Endothelial cell of umbilical vein (primary cell): ENCODE results near the gene ZDHHC20. TPM values are rescaled to one million over a fixed set of nuclear protein-coding genes. Genes with fewer than 3 reads are reported as not detected.

Experiments used
- BruUV-seq: library from RNA; stranded (reverse); fragments of 400-500 nt; replicated peaks from 2 replicates; lab custom pipeline; 2021; lab: Mats Ljungman, UMichigan
- CTCF ChIA-PET: fragments of 300-600, 350-600 bp; sonication (Branson Sonifier 250); formaldehyde crosslinking; loops from one replicate; lab custom pipeline; 2021; ENCODE audit warnings: antibody characterized with exemption, inconsistent platforms; lab: Charles Lee
- POLR2A ChIA-PET: fragments of 300-600, 350-600 bp; sonication (Branson Sonifier 250); formaldehyde crosslinking; loops from one replicate; lab custom pipeline; 2021; ENCODE audit warnings: antibody characterized with exemption, inconsistent platforms; lab: Charles Lee
- DNase-seq: peaks from one replicate; pipeline ENCODE4 v3.0.0-alpha.2; 2011; ENCODE audit warnings: low read depth, low spot score
- FAIRE-seq: peaks from 2 replicates; lab custom pipeline; 2011; peaks lifted over from hg19 to GRCh38; lab: Jason Lieb, UNC
- H2AFZ ChIP-seq: 2 replicates; pipeline ENCODE4 v1.6.0; 2012; ENCODE audit warnings: low read depth, low read length, control low read depth, inconsistent platforms
- H3K27ac ChIP-seq: 2 replicates; pipeline ENCODE4 v1.5.1; 2011; ENCODE audit warnings: low read depth, mild to moderate bottlenecking, control low read depth, low read length, moderate library complexity; ENCODE audit not compliant: insufficient read depth
- H3K27me3 ChIP-seq, 2 experiments: 2 replicates each; pipeline versions ENCODE4 v1.6.0 to v1.6.1; 2011; ENCODE audit warnings: low read length in 2 of 2, mixed read lengths in 1 of 2; ENCODE audit not compliant: control insufficient read depth in 2 of 2, insufficient read depth in 2 of 2
- H3K36me3 ChIP-seq, 2 experiments: 2 replicates in 1 of 2; 3 replicates in 1 of 2; pipeline ENCODE4 v1.5.1; 2011; ENCODE audit warnings: low read length in 2 of 2, mild to moderate bottlenecking in 1 of 2, moderate library complexity in 1 of 2; ENCODE audit not compliant: control insufficient read depth in 2 of 2, insufficient read depth in 2 of 2; ENCODE audit errors: extremely low read depth in 1 of 2
- H3K4me1 ChIP-seq: 3 replicates; pipeline ENCODE4 v1.5.1; 2011; ENCODE audit warnings: mild to moderate bottlenecking, low read length; ENCODE audit not compliant: control insufficient read depth, insufficient read depth; ENCODE audit errors: extremely low read depth
- H3K4me2 ChIP-seq: 2 replicates; pipeline ENCODE4 v1.6.1; 2011; ENCODE audit warnings: low read length, control low read depth, mixed read lengths; ENCODE audit not compliant: insufficient read depth
- H3K4me3 ChIP-seq, 3 experiments: fragments of 200-600 bp in 1 of 3; sonication (generic), shearing (Covaris generic) in 1 of 3; replicated peaks in 1 of 3; 2 replicates each; pipeline ENCODE4 v1.5.1; 2011 to 2016; ENCODE audit warnings: control low read depth in 3 of 3, low read length in 3 of 3, mild to moderate bottlenecking in 2 of 3, inconsistent platforms in 1 of 3, low read depth in 1 of 3, moderate library complexity in 1 of 3; ENCODE audit not compliant: insufficient read depth in 1 of 3
- H3K79me2 ChIP-seq: 2 replicates; pipeline ENCODE4 v1.6.0; 2012; ENCODE audit warnings: low read length, inconsistent platforms; ENCODE audit not compliant: control insufficient read depth, insufficient read depth
- H3K9ac ChIP-seq: replicated peaks from 2 replicates; pipeline ENCODE3; 2011; ENCODE audit warnings: low read length, control low read depth; ENCODE audit not compliant: insufficient read depth; ENCODE audit errors: extremely low read depth
- H3K9me1 ChIP-seq: replicated peaks from 3 replicates; pipeline ENCODE4 v1.6.0; 2011; ENCODE audit warnings: mild to moderate bottlenecking, low read length; ENCODE audit not compliant: control insufficient read depth, insufficient read depth; ENCODE audit errors: extremely low read depth
- H3K9me3 ChIP-seq: replicated peaks from 2 replicates; pipeline ENCODE4 v1.5.1; 2012; ENCODE audit warnings: low read length, inconsistent platforms; ENCODE audit not compliant: control insufficient read depth, insufficient read depth
- H4K20me1 ChIP-seq: replicated peaks from 2 replicates; pipeline ENCODE3; 2011; ENCODE audit warnings: mild to moderate bottlenecking, low read length; ENCODE audit not compliant: control insufficient read depth, insufficient read depth; ENCODE audit errors: extremely low read depth
- EZH2 ChIP-seq: IDR thresholded peaks from 2 replicates; pipeline ENCODE4 v1.6.1; 2012; ENCODE audit warnings: borderline replicate concordance, low read depth, mild to moderate bottlenecking, moderate library complexity, low read length, inconsistent platforms; ENCODE audit not compliant: severe bottlenecking
- FOS ChIP-seq: IDR thresholded peaks from 2 replicates; pipeline ENCODE4 v1.6.1; 2011; ENCODE audit warnings: mild to moderate bottlenecking, low read length, moderate library complexity, borderline replicate concordance; ENCODE audit not compliant: insufficient read depth
- GATA2 ChIP-seq: IDR thresholded peaks from 2 replicates; pipeline ENCODE4 v1.7.0; 2011; ENCODE audit warnings: low read depth, mild to moderate bottlenecking, moderate library complexity, mixed read lengths, low read length; ENCODE audit not compliant: insufficient read length, insufficient read depth
- JUN ChIP-seq: IDR thresholded peaks from 2 replicates; pipeline ENCODE4 v1.6.1; 2011; ENCODE audit warnings: borderline replicate concordance, low read depth; ENCODE audit not compliant: insufficient read length, insufficient read depth
- MAX ChIP-seq: IDR thresholded peaks from 2 replicates; pipeline ENCODE4 v1.6.1; 2011; ENCODE audit not compliant: insufficient read depth, insufficient read length
- MYC ChIP-seq: IDR thresholded peaks from one replicate; pipeline ENCODE4 v1.6.1; 2011; ENCODE audit warnings: mild to moderate bottlenecking, low read depth, low read length
- POLR2A ChIP-seq: IDR thresholded peaks from 2 replicates; pipeline ENCODE4 v1.6.1; 2012; ENCODE audit warnings: low read depth, mild to moderate bottlenecking, control low read depth, low read length
- POLR2AphosphoS5 ChIP-seq: IDR thresholded peaks from 2 replicates; pipeline ENCODE4 v1.6.1; 2012; ENCODE audit warnings: low read depth, mild to moderate bottlenecking, control low read depth, low read length, moderate library complexity; ENCODE audit not compliant: insufficient read depth
- dilution Hi-C: fragments of 300-500 bp; cut with MboI; formaldehyde crosslinking; loops from one replicate; pipeline ENCODE4 v1.15.0; 2019; ENCODE audit warnings: low sequenced_read_pairs; ENCODE audit not compliant: extremely low pct_ligation_motif_present
- intact Hi-C: fragments of 100-400 bp; cut with micrococcal nuclease; formaldehyde crosslinking; loops from one replicate; pipeline ENCODE4 v1.10.0; 2022
- polyA plus RNA-seq, 4 experiments: library from polyadenylated mRNA; depleted of rRNA in 3 of 4; stranded (reverse) in 3 of 4; unstranded in 1 of 4; fragments of >200 nt; gene quantifications; 2 replicates each; pipeline versions ENCODE4 v1.2.1 to v1.2.3, GENCODE V29; 2011 to 2012; ENCODE audit warnings: missing spikeins in 1 of 4
- total RNA-seq: library from RNA; stranded (reverse); gene quantifications from 2 replicates; pipeline ENCODE4 v1.2.3, GENCODE V29; 2021
- TF ChIP-seq, protein P1 (sequence below), 2 donors: IDR thresholded peaks; 1 replicate in 1 of 2; 2 replicates in 1 of 2; pipeline ENCODE4 v1.5.1; 2011; ENCODE audit warnings: low read length in 2 of 2, mild to moderate bottlenecking in 2 of 2, moderate library complexity in 2 of 2, control low read depth in 1 of 2, inconsistent platforms in 1 of 2, low read depth in 1 of 2; ENCODE audit not compliant: insufficient read depth in 1 of 2; ENCODE audit errors: extremely low read depth in 1 of 2

The ZDHHC20 gene
- total and polyA plus RNA-seq, 2 donors (not counting 3 experiments of a cell fraction or from before 2014, with no cell fraction given): 22.1 to 59.4 TPM

GRCh38 chr13:21342699-21343442, 116.2 kb downstream of the ZDHHC20 start:
- Histone ChIP-seq H4K20me1 (no peaks in the 10 kb centered on the region), H3K4me1 (no peaks in the 10 kb centered on the region), H3K9ac (no peak overlapping the region), H3K79me2 (no peaks in the 10 kb centered on the region), H2AFZ (no peak overlapping the region), H3K9me1 (no peaks in the 10 kb centered on the region), H3K9me3 (no peaks in the 10 kb centered on the region), H3K27me3 (no peaks in the 10 kb centered on the region), H3K27ac (no peak overlapping the region), H3K4me3 (no peak overlapping the region), H3K36me3 (no peaks in the 10 kb centered on the region), H3K4me2 (no peak overlapping the region)
- no peak for TF ChIP-seq POLR2A
- TF ChIP-seq MAX: no peak
- TF ChIP-seq POLR2AphosphoS5: no peak
- TF ChIP-seq GATA2: no peak
- no peak for TF ChIP-seq EZH2
- TF ChIP-seq MYC: no peak
- TF ChIP-seq, protein P1, sequence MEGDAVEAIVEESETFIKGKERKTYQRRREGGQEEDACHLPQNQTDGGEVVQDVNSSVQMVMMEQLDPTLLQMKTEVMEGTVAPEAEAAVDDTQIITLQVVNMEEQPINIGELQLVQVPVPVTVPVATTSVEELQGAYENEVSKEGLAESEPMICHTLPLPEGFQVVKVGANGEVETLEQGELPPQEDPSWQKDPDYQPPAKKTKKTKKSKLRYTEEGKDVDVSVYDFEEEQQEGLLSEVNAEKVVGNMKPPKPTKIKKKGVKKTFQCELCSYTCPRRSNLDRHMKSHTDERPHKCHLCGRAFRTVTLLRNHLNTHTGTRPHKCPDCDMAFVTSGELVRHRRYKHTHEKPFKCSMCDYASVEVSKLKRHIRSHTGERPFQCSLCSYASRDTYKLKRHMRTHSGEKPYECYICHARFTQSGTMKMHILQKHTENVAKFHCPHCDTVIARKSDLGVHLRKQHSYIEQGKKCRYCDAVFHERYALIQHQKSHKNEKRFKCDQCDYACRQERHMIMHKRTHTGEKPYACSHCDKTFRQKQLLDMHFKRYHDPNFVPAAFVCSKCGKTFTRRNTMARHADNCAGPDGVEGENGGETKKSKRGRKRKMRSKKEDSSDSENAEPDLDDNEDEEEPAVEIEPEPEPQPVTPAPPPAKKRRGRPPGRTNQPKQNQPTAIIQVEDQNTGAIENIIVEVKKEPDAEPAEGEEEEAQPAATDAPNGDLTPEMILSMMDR (IDR thresholded peaks at IDR 0.05; ENCODE audit: extremely low read depth in 1 of 2, insufficient read depth in 1 of 2, low read depth in 1 of 2, low read length in 2 of 2): no peak
- TF ChIP-seq JUN: no peak
- TF ChIP-seq FOS: no peak
- POLR2A ChIA-PET: interaction anchor here (0.5 kb wide), 1 partner anchor 99 kb away, joined by 3 read pairs; no protein-coding TSS in a partner anchor
- dilution Hi-C loops (no loop called here), intact Hi-C loops (no loop called here)
- CTCF ChIA-PET: interaction anchor here (0.9 to 1.6 kb wide), 4 partner anchors 9 to 134 kb away, joined by 3 to 6 read pairs (median 4); no protein-coding TSS in a partner anchor
- FAIRE-seq: no peak
- no TSS peak for BruUV-seq
- DNase-seq: no peak
